K562 (cell line): ENCODE measurements around the gene SHFL. TPM values are rescaled to one million over a fixed set of nuclear protein-coding genes. Genes with fewer than 3 reads are reported as not detected.

Experiments used
- ATF1 ChIP-seq, 2 experiments: fragments of 450-650 bp in 1 of 2; IDR thresholded peaks; 2 replicates each; pipeline ENCODE4 v1.6.1; 2016; ENCODE audit warnings: missing compliant biosample characterization in 1 of 2, missing genetic modification characterization in 1 of 2
- CCNT2 ChIP-seq: IDR thresholded peaks from 2 replicates; pipeline ENCODE4 v1.6.1; 2011; ENCODE audit warnings: borderline replicate concordance, low read depth, mild to moderate bottlenecking, moderate library complexity, mixed read lengths, low read length; ENCODE audit not compliant: insufficient read length; ENCODE audit errors: extremely low read depth
- CTCF ChIP-seq, 3 experiments: IDR thresholded peaks in 2 of 3; conservative IDR thresholded peaks in 1 of 3; 2 replicates each; pipeline ENCODE4 v1.5.1; 2011 to 2012; ENCODE audit warnings: low read length in 3 of 3, mild to moderate bottlenecking in 3 of 3, control low read depth in 2 of 3, improper control_type of control experiment in 1 of 3, inconsistent platforms in 1 of 3, low read depth in 1 of 3, mixed read lengths in 1 of 3, moderate library complexity in 1 of 3; ENCODE audit not compliant: insufficient read depth in 2 of 3
- CTCFL ChIP-seq: IDR thresholded peaks from 2 replicates; pipeline ENCODE4 v1.6.1; 2011; ENCODE audit warnings: borderline replicate concordance, low read depth, mild to moderate bottlenecking, moderate library complexity, low read length; ENCODE audit not compliant: insufficient read depth, poor library complexity, severe bottlenecking
- E2F4 ChIP-seq: sonication (generic); formaldehyde crosslinking; IDR thresholded peaks from 2 replicates; pipeline ENCODE4 v1.8.0; 2022; ENCODE audit warnings: mild to moderate bottlenecking, low read depth, missing genetic modification reagents
- HMG20A ChIP-seq: fragments of 450-650 bp; formaldehyde crosslinking; conservative IDR thresholded peaks from 2 replicates; pipeline ENCODE4 v1.4.0; 2020; ENCODE audit warnings: mild to moderate bottlenecking, mixed read lengths
- NFE2 ChIP-seq: IDR thresholded peaks from 2 replicates; pipeline ENCODE4 v1.6.1; 2014; ENCODE audit warnings: antibody characterized with exemption, low read depth
- NR1H2 ChIP-seq: sonication (generic); formaldehyde crosslinking; IDR thresholded peaks from 2 replicates; pipeline ENCODE4 v1.4.0; 2020; ENCODE audit warnings: mild to moderate bottlenecking, missing genetic modification reagents
- NR4A1 ChIP-seq, 2 experiments: fragments of 250-450 bp in 1 of 2; fragments of 450-650 bp in 1 of 2; sonication (Bioruptor Pico) in 1 of 2; IDR thresholded peaks; 2 replicates each; pipeline versions ENCODE4 v1.4.0 to v1.6.1; 2016 to 2020; ENCODE audit warnings: mild to moderate bottlenecking in 2 of 2, missing compliant biosample characterization in 1 of 2, missing genetic modification characterization in 1 of 2, moderate library complexity in 1 of 2
- PHF21A ChIP-seq: fragments of 450-650 bp; IDR thresholded peaks from 2 replicates; pipeline ENCODE4 v1.6.1; 2017; ENCODE audit warnings: low read depth, borderline replicate concordance
- POLR2AphosphoS2 ChIP-seq: IDR thresholded peaks from 2 replicates; pipeline ENCODE4 v1.6.1; 2012; ENCODE audit warnings: low read length, improper control_type of control experiment
- RCOR1 ChIP-seq, 2 experiments: IDR thresholded peaks; 2 replicates each; pipeline ENCODE4 v1.6.1; 2012; ENCODE audit warnings: low read depth in 2 of 2, low read length in 2 of 2, borderline replicate concordance in 1 of 2, improper control_type of control experiment in 1 of 2
- XRCC3 ChIP-seq: fragments of 450-650 bp; IDR thresholded peaks from 2 replicates; pipeline ENCODE4 v1.6.1; 2017; ENCODE audit warnings: mild to moderate bottlenecking, moderate library complexity
- ZNF239 ChIP-seq: fragments of 250-450 bp; sonication (Bioruptor Pico); IDR thresholded peaks from 2 replicates; pipeline ENCODE4 v1.4.0; 2020; ENCODE audit warnings: mild to moderate bottlenecking
- ZNF518B ChIP-seq: fragments of 250-450 bp; sonication (Bioruptor Pico); IDR thresholded peaks from 2 replicates; pipeline ENCODE4 v1.5.0; 2021; ENCODE audit warnings: mild to moderate bottlenecking, moderate library complexity
- ZNF740 ChIP-seq, 3 experiments: fragments of 200-800 bp in 1 of 3; sonication (Bioruptor generic) in 1 of 3; sonication (generic) in 1 of 3; formaldehyde crosslinking in 1 of 3; IDR thresholded peaks; 2 replicates each; pipeline versions ENCODE4 v1.6.1 to v1.8.0; 2016 to 2022; ENCODE audit warnings: mild to moderate bottlenecking in 2 of 3, missing compliant biosample characterization in 2 of 3, missing genetic modification characterization in 2 of 3, missing genetic modification reagents in 1 of 3
- ZNF75A ChIP-seq: fragments of 450-650 bp; formaldehyde crosslinking; IDR thresholded peaks from 2 replicates; pipeline ENCODE4 v1.4.0; 2020; ENCODE audit warnings: mild to moderate bottlenecking
- polyA plus RNA-seq, 8 experiments: library from polyadenylated mRNA; depleted of rRNA in 4 of 8; stranded (reverse) in 5 of 8; unstranded in 3 of 8; fragments of >200 nt; fragmentation: Nextera tagmentation in 2 of 8; fragmentation: Illumina TruSeq in 1 of 8; extraction: Ambion mirVana in 2 of 8; extraction: Trizol in 1 of 8; gene quantifications; 2 replicates each; pipeline versions ENCODE4 v1.2.1 to v1.2.3, GENCODE V29; 2011 to 2014; ENCODE audit warnings: inconsistent platforms in 1 of 8, missing spikeins in 1 of 8
- total RNA-seq, 7 experiments: library from RNA; depleted of rRNA in 6 of 7; stranded (reverse); fragments of >200 nt in 6 of 7; fragmentation: Illumina TruSeq in 2 of 7; extraction: Trizol in 2 of 7; gene quantifications; 2 replicates each; pipeline versions ENCODE4 v1.2.1 to v1.2.3, GENCODE V29; 2011 to 2021; ENCODE audit warnings: low replicate concordance in 1 of 7

SHFL gene
- total and polyA plus RNA-seq, 9 of the 15 experiments (the other 6 are each of a cell fraction or from before 2014, with no cell fraction given) = 1.5 to 25.7 (median 13.0) TPM

- TF ChIP-seq ZNF239 (CRISPR knock-in tag) (no peak), CTCFL (no peak), HMG20A (CRISPR knock-in tag) (no peak), NFE2 (no peak), XRCC3 (no peak), CTCF (IDR thresholded peaks at IDR 0.05 in 2 of 3, conservative IDR thresholded peaks at IDR 0.05 in 1 of 3; ENCODE audit: insufficient read depth in 2 of 3, low read depth in 1 of 3, low read length in 3 of 3) (no peak), NR1H2 (CRISPR knock-in tag) (no peak), ATF1 (CRISPR knock-in tag; IDR thresholded peaks at IDR 0.05) (no peak), ATF1 (tag; IDR thresholded peaks at IDR 0.05) (no peak), E2F4 (CRISPR knock-in tag) (no peak), RCOR1 (IDR thresholded peaks at IDR 0.05; ENCODE audit: borderline replicate concordance in 1 of 2, low read depth in 2 of 2, low read length in 2 of 2) (0 out of 4 replicates have a peak, but pooled peaks of 1 of the 2 experiments have one; percentile 1), ZNF740 (CRISPR knock-in tag; IDR thresholded peaks at IDR 0.05) (peak; percentile 28; the same call in 1 of the 2 replicates), ZNF740 (tag; IDR thresholded peaks at IDR 0.05) (no peak), PHF21A (no peak), CCNT2 (no peak), NR4A1 (CRISPR knock-in tag; IDR thresholded peaks at IDR 0.05) (no peak), NR4A1 (tag; IDR thresholded peaks at IDR 0.05) (peak; percentile 74; the same call in 1 of the 2 replicates), ZNF518B (no peak), POLR2AphosphoS2 (no peak), ZNF75A (no peak)
Observed at GRCh38 chr19:10096615-10096963, 10.5 kb downstream of the SHFL start (continued).
